GM19023 (cell line): Measurements from ENCODE around the gene TRIM38.

Source experiments
- ATAC-seq: cut with Tn5 transposase; IDR thresholded peaks from one replicate; pipeline ENCODE4 v1.9.1; 2021; ENCODE audit warnings: mild to moderate bottlenecking, moderate library complexity; ENCODE audit not compliant: unreplicated experiment

Gene TRIM38

DNA sequence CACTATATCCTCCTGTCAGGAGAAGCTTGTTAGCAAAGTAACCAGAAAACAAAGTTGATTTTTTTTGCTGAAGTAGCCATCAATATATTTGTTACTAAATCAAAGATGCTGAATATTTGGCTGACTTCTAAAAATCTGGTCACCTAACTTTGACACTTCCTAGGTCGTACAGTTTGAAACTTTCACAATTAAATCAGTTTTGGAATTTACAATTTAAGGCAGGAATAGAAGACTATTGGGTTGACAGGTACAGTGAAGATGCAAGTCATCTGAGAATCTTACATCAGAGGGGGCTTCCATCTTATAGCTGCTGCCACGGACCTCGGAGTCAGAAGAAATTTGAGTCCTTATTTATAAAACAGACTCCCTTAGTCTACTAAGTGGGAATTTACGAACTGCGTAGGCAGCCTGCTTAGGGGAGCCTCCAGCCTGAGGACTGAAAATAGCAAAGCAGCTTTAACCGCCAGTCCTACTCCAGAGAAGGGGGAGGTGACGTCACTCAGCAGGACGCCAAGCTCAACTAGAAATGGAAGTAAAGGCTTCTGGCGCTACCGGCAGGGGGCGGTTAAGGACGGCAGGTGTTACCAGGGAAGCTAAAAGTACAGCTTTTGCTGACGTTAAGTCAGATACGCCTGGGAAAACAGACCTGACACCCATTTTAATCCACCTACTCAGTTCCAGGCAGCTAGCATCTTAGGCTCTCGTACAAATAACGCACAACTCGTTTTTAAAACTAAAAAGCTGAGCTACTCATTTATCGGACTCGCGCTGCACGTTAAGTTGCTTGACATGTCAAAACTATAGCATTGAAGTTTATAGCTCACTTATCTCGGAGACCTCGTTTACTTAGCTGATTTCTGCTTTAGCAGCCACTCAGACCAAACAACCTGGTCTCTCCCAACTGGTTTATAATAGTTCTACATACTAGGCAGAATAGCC, 63.6 kb downstream of the TRIM38 start:
- peak; percentile 43 for ATAC-seq

DNA sequence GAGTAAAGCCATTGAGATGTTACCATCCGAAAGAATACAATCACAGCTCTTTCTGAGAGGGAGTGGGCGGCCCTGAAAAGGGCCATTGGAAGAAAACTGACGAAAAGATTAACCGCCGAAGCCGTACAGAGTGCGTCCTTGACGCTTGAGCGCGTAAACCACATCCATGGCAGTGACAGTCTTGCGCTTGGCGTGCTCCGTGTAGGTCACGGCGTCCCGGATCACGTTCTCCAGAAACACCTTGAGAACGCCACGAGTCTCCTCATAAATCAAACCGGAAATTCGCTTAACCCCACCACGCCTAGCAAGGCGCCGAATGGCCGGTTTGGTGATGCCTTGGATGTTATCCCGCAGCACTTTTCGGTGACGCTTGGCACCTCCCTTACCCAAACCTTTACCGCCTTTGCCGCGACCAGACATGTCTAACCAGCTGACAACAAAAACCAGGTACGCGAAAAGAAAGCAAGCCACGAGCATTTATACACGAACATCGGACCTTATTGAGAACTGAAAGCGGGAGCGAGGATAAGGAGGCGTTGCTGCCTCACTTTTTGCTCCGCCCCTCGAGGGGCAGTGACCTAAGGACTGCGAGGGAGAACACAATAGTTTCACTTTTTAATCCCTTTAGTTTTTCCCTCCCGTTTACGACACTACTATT, 64.4 kb downstream of the TRIM38 start:
- ATAC-seq, result peak; percentile 42

DNA sequence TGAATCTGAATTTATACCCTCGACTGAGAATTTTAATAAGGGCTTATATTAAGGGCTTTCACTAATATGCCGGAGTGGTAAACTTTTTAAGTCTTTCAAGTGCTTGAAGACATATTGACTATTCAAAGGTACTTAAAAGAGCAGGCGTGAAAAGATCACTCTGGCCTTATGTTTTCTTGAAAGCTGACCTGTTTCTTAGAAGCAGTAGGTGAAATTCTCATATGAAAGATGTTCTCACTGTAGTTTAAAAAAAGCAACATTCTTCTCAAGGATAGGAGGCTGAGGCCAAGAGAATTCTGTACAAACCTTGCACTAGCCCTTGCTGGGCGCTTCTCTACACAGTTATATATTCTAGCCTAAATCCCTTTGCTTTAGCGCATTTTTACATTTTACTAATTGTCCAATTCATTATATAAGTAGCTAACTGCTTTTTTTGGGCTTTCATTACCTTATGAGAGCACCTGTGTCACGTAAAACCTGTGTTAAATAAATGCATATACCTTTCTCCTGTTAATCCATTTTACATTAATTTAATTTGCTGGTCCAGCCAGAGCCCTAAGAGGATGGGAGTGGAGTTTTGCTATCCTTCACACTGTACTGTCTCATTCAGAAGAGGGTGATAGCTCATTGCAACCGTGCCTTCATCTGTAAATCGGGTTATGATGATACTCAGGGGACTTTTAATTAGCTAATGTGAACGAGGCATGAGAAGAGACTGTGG, 65.0 kb downstream of the TRIM38 start:
- no peak for ATAC-seq

DNA sequence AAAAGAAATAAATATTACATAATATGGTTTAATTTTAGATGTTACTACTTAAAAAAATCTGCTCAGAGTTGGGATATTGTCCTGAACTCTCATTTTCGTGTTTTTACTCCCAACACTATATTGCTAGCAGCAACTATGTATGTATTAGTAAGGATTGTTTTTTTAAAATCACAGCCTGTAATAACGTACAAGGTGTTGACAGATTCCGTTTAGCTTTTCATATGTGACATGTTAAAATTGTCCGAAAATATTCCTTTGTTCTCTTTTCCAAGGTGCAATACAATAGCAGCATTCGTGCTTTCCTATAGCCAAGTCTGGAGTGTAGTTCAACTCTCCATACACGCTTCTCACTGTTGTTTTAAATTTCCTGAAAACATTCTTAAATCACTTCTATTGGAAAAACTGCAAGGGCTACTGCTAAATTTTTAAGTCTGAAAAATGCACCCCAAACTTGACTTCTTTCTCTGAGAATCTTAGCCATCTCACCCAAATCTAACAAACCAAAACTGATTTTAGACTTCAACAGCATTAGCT, 65.7 kb downstream of the TRIM38 start:
- ATAC-seq, result no peak

DNA sequence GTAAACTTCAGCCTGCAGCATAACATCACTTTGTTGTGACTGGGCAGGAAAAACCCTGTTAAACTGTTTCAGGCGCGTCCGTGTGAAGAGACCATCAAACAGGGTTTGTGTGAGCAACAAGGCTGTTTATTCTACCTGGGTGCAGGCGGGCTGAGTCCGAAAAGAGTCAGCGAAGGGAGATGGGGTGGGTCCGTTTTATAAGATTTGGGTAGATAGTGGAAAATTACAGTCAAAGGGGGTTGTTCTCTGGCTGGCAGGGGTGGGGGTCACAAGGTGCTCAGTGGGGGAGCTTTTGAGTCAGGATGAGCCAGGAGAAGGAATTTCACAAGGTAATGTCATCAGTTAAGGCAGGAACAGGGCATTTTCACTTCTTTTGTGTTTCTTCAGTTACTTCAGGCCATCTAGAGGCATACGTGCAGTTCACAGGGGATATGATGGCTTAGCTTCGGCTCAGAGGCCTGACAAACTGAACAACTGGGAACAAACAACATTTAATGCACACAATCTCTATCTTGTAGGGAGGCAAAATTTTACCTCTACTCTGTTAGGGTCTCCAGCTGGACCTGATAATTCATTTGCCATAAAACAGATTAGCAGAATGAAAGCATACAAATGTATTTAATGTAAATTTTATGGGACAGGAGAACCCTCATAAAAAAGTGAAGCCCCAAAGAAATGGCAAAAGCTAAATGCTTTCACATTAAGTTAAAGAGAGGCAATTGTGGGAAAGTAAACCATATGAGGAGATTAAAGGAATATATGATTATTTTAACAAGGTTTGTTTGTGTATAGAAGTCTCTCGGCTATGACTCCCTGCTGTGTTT, 66.4 kb downstream of the TRIM38 start:
- ATAC-seq, result no peak

DNA sequence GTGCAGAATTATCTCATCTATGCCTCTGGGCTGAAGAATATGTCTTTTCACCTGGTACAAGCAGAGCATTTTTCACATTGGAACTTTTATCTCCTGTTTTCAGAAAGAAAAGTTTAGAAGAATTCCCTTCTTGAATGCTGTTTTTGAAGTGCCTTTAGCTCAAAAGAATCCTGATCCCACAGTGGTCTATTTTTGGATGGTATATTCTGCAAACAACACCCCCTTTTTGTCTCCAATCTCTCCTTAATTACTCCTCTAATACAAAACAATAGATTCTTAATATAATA, 66.9 kb downstream of the TRIM38 start:
- no peak for ATAC-seq

DNA sequence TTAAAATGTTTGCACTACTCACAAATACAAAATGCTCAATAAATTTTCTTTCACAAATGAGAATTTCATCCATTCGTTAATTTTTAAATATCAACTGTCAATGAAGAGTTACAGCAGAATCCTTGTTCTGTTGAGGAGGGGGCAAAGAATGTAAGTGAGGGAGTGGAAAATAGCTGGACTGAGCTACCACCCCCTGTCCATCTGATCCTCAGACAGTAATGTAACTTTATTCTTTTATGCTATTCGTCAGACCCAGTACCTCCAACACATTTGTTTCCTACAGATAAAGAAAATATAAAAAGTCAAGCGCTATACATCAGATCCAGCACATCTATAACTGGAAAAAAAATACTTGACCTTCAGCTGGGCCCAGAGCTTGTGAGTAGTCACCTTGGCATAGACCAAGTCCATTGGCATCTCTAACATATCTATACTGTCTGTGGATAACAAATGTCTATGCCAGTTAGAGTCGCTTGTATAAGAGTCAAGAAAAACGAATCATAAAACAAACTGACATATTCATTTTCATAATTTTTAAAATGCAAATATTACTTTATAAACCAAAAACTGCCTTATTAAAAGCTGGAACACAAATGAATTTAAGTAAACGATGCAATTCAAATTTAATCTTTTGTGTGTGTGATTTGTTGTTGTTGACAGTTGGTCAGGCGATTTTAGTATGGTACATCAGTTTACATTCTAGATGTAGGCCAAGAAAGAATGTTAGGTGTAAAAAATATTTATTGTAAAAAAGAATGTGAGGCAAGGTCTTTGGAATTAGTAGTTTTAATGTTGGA, 67.5 kb downstream of the TRIM38 start:
- ATAC-seq, result no peak

DNA sequence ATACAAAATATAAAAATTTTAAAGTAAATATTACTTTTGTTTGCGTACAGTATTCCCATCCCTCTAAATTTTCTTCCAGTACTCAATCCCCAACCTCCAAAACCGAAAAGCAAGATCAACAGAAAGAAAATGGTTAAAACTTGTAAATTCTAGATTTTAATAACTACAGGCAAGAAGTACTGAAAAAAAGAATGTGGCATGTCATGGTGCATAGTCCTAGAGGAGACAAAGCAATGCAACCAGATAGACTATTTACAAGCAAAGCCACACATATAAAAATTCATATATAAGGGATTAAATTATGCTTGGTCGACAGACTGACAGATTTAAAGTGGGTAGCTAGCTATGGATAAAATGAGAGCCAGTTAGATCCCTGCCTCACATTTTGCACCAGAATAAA, 68.1 kb downstream of the TRIM38 start:
- ATAC-seq, result no peak

DNA sequence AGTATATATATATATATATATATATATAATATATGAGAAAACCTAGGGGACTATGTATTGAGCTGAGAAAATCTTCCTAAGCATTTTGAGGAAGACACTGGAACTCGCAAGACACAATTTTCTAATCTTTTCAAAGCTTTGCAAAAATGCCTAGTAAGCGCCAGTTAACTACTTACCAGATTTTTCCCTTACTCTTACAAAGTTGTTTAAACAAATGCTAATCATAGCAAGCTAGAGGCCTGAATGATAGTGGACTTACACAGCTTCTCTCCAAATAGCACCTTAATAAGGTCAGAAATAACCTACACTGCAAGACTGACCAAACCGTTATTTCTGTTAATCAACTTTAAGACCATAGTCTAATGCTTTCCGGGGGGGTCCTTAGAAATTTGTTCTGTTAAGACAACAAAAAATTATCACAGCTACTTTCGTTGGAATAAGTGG, 68.6 kb downstream of the TRIM38 start:
- no peak for ATAC-seq

DNA sequence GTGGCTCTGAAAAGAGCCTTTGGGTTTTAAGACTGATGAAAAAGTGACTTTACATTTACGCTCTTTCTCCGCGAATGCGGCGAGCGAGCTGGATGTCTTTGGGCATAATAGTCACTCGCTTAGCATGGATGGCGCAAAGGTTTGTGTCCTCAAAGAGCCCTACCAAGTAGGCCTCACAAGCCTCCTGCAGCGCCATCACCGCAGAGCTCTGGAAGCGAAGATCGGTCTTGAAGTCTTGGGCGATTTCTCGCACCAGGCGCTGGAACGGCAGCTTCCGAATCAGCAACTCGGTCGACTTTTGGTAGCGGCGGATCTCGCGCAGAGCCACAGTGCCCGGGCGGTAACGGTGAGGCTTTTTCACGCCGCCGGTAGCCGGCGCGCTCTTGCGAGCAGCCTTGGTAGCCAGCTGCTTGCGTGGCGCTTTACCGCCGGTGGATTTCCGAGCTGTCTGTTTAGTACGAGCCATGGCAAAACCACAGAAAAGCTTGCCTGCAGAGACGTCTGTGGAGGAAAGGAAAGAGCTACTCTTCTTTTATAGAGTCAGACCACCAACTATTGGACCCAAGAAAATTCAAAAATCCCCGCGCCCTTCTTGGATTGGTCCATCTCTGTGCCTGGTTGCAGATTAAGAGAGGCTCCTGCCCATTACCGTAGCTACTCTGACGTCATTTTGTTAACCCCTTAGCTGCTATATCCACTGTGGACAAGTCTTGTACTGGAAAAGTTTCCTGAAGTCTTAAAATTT, 69.2 kb downstream of the TRIM38 start:
- ATAC-seq, result peak; percentile 49

DNA sequence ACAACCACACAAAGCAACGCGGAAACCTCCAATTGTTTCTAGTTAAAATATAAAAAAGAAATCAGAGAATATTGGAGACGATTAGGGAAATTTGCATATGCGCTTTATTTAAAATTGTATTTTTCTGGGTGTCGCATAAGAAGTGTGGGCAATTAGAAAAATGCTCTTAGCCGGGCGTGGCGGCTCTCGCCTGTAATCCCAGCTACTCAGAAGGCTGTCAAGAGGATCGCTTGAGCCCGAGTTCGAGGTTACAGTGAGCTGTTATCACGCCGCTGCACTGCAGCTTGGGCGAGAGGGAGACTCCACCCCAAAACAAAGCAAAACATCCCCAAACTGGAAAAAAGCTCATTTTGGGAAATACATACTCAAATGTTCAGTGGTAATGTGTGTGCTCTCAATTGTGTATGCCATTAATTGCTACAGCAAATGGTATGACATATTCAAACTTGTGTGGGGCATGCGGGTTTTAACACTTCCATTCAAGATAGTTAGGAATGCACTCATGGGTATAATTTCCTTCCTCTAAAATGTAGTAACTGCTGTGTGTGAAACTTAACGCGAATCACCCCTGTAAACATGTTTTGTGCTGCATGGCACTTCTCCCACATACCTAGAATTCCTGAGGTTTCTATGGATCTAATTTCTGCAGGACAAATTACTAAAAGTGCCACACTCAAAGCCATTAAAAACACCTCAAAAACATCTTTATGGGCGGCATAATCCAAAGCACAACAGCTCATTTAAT, 69.9 kb downstream of the TRIM38 start:
- no peak for ATAC-seq

DNA sequence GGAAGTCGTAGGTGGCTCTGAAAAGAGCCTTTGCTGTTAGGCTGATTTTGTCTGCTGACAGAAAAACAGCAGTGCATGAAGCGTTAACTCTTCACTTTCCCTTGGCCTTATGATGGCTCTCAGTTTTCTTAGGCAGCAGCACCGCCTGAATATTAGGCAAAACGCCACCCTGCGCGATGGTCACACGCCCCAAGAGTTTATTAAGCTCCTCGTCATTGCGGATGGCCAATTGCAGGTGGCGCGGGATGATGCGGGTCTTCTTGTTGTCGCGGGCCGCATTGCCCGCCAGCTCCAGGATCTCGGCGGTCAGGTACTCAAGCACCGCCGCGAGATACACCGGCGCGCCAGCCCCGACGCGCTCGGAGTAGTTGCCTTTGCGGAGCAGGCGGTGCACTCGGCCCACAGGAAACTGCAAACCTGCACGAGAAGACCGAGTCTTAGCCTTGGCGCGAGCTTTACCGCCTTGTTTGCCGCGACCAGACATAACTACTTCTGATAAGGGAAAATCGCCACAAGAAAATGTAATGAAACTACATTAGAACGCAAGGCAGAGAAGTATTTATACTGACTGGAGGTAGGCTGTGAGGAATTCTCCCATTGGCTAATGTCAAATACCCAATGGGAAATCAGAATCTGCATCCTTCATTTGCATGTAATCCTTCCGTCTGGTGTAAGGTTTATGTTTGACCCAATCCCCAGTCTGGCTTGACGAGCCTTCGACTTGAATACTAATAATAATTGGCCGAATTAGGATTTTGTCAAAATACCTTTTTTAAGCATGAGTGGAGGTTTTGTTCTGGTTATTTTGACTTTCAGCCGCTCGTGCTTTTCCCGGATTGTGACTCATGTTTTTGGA, 70.7 kb downstream of the TRIM38 start:
- ATAC-seq, result peak; percentile 69

DNA sequence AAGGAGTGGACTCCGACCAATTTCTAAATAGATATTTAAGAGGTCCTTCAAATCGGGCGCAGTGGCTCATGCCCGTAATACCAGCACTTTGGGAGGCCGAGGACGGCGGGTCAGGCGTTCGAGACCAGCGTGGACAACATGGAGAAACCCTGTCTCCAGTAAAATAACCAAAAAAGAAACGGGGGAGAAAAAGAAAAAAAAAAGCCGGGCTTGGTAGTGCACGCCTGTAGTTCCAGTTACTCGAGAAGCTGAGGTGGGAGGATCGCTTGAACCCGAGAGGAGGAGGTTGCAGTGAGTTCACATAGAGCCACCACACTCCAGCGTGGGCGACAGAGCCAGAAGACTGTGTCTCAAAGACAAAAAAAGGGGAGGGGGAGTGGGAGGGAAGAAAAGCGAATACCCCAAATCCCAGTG, 71.3 kb downstream of the TRIM38 start:
- ATAC-seq, result no peak

DNA sequence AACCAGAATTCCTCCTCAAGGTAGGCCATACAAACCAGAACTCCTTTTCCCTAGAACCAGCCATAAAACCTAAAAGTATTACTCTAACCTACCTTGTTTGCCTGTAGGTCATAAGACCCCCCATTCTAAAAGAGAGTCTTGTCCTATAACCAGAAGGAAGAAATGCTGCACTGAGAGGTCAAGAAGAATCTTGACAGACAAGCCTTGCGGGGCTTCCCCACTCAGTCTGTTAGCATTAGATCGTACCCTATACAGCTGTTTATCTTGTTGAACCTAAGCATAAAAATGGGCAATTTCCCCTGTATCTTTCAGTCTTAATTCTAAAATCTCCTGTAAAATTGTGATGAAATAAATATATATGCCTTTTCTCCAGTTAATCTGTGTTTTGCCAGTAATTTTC, 72.3 kb downstream of the TRIM38 start:
- ATAC-seq, result no peak
